GM10248 (cell line): Measurements from ENCODE around the gene ZNF474.

Source experiments
- CTCF ChIA-PET: fragments of 300-600 bp; sonication (Branson Sonifier 250); formaldehyde crosslinking; extraction: SDS; loops from one replicate; lab custom pipeline; 2021; ENCODE audit warnings: antibody characterized with exemption; lab: Yijun Ruan, JAX
- POLR2A ChIA-PET: fragments of 350-650 bp; sonication (Branson Sonifier 250); formaldehyde crosslinking; extraction: SDS; loops from one replicate; lab custom pipeline; 2020; ENCODE audit warnings: antibody characterized with exemption; lab: Yijun Ruan, JAX
- DNase-seq: peaks from one replicate; pipeline ENCODE4 v3.0.0; 2012; ENCODE audit errors: extremely low spot score
- CTCF ChIP-seq: IDR thresholded peaks from 2 replicates; pipeline ENCODE4 v1.5.1; 2012; ENCODE audit warnings: mild to moderate bottlenecking, low read depth; ENCODE audit errors: extremely low read depth, missing control alignments, control extremely low read depth

Gene ZNF474

GRCh38 chr5:122138356-122138755, 9.0 kb downstream of the ZNF474 start:
- CTCF ChIA-PET, result no interaction called here
- TF ChIP-seq CTCF, result no peak
- no peak for DNase-seq
- POLR2A ChIA-PET, result no interaction called here

GRCh38 chr5:122140900-122141299, 11.6 kb downstream of the ZNF474 start:
- ChIA-PET POLR2A (no interaction called here), CTCF (interaction anchor here (1.4 kb wide), 1 partner anchor 9 kb away, joined by 5 read pairs; no protein-coding TSS in a partner anchor)

GRCh38 chr5:122141751-122142150, 12.4 kb downstream of the ZNF474 start:
- ChIA-PET POLR2A (no interaction called here), CTCF (interaction anchor here (1.2 to 1.5 kb wide), 3 partner anchors 8 to 352 kb away, joined by 3 to 5 read pairs (median 4); no protein-coding TSS in a partner anchor)
- no peak for DNase-seq
- TF ChIP-seq CTCF, result no peak

More at GRCh38 chr5:122140900-122141299, 11.6 kb downstream of the ZNF474 start:
- DNase-seq, result no peak
- no peak for TF ChIP-seq CTCF

- no peak for TF ChIP-seq CTCF
- POLR2A ChIA-PET, result no interaction called here
- no peak for DNase-seq
- CTCF ChIA-PET, result interaction anchor here (1.2 to 1.5 kb wide), 2 partner anchors 12 to 351 kb away, joined by 3 to 4 read pairs; no protein-coding TSS in a partner anchor
Observed at GRCh38 chr5:122142480-122143164, 13.3 kb downstream of the ZNF474 start.

- ChIA-PET POLR2A (interaction anchor here (0.7 kb wide), 1 partner anchor 17 kb away, joined by 3 read pairs; no protein-coding TSS in a partner anchor), CTCF (interaction anchor here (1.1 to 1.6 kb wide), 2 partner anchors 9 to 12 kb away, joined by 3 read pairs; no protein-coding TSS in a partner anchor)
- TF ChIP-seq CTCF, result no peak
- no peak for DNase-seq
Observed at GRCh38 chr5:122144236-122144635, 14.9 kb downstream of the ZNF474 start.

- DNase-seq, result no peak
Observed at GRCh38 chr5:122145906-122146305, 16.6 kb downstream of the ZNF474 start.

More at GRCh38 chr5:122145906-122146305, 16.6 kb downstream of the ZNF474 start:
- ChIA-PET POLR2A (no interaction called here), CTCF (interaction anchor here (1.2 to 1.9 kb wide), 4 partner anchors 9 to 18 kb away, joined by 3 to 8 read pairs (median 4); no protein-coding TSS in a partner anchor)
- TF ChIP-seq CTCF, result no peak
